HG02885 (cell line): Measurements from ENCODE around the gene LSM8.
"Not testable (repeated sequence)": the region's sequence is repeated elsewhere in the genome, so short reads cannot be mapped to it uniquely, and the experiment has no call there.

ENCODE experiments used
- ATAC-seq: cut with Tn5 transposase; IDR thresholded peaks from one replicate; pipeline ENCODE4 v1.9.1; 2021; ENCODE audit warnings: mild to moderate bottlenecking; ENCODE audit not compliant: unreplicated experiment, poor library complexity

LSM8 gene

GRCh38 chr7:118195837-118196474 lies 12.0 kb downstream of the LSM8 start:
- peak; percentile 83 for ATAC-seq

GRCh38 chr7:118202061-118202460 lies 18.1 kb downstream of the LSM8 start:
- ATAC-seq = no peak

GRCh38 chr7:118214051-118214832 lies 30.3 kb downstream of the LSM8 start:
- peak; percentile 97 for ATAC-seq

GRCh38 chr7:118214833-118215182 lies 30.8 kb downstream of the LSM8 start:
- ATAC-seq = peak; percentile 19

GRCh38 chr7:118217210-118217619 lies 33.3 kb downstream of the LSM8 start:
- ATAC-seq = no peak

GRCh38 chr7:118218413-118219156 lies 34.6 kb downstream of the LSM8 start:
- no peak for ATAC-seq

GRCh38 chr7:118219157-118219512 lies 35.2 kb downstream of the LSM8 start:
- ATAC-seq = no peak

- ATAC-seq = no peak
Observed at GRCh38 chr7:118220583-118220982, 36.6 kb downstream of the LSM8 start.

GRCh38 chr7:118222591-118222990 lies 38.6 kb downstream of the LSM8 start:
- ATAC-seq = no peak

GRCh38 chr7:118224521-118224920 lies 40.6 kb downstream of the LSM8 start, which contains the start of gene ANKRD7:
Gene ANKRD7, plus strand, starts transcription at chr7:118224704. Its CDS starts 127 bp downstream, at chr7:118224831.
- no peak for ATAC-seq

- no peak for ATAC-seq
Observed at GRCh38 chr7:118232837-118233236, 48.9 kb downstream of the LSM8 start.

- no peak for ATAC-seq
Observed at GRCh38 chr7:118233799-118234198, 49.8 kb downstream of the LSM8 start.

- ATAC-seq = no peak
Observed at GRCh38 chr7:118239014-118239413, 55.0 kb downstream of the LSM8 start.

- not testable (repeated sequence) for ATAC-seq
Observed at GRCh38 chr7:118240320-118240719, 56.4 kb downstream of the LSM8 start.
